Endothelial cell of hepatic sinusoid (primary cell): ENCODE measurements around the gene PLEKHH2.

Experiments
- in situ Hi-C: cut with HindIII; loops from 2 replicates; pipeline ENCODE4 v1.10.0; 2017; ENCODE audit warnings: low sequenced_read_pairs

The PLEKHH2 gene

GRCh38 chr2:43637030-43637803, at the start of gene PLEKHH2:
Gene PLEKHH2, plus strand, starts transcription at chr2:43637260. Its CDS starts 7,414 bp downstream, at chr2:43644674.
- in situ Hi-C loops = no loop called here

- in situ Hi-C loops = no loop called here
Measured at GRCh38 chr2:43592443-43592842, 44.6 kb upstream of the PLEKHH2 start.

- in situ Hi-C loops = no loop called here
Measured at GRCh38 chr2:43593254-43593653, 43.8 kb upstream of the PLEKHH2 start.

- in situ Hi-C loops = no loop called here
Measured at GRCh38 chr2:43594875-43595274, 42.2 kb upstream of the PLEKHH2 start.

GRCh38 chr2:43595603-43596412, 41.3 kb upstream of the PLEKHH2 start, which contains the start of gene THADA:
Gene THADA, minus strand, starts transcription at chr2:43596038. Its CDS starts 3,646 bp downstream, at chr2:43592392.
- in situ Hi-C loops = no loop called here

GRCh38 chr2:43600596-43600995, 36.5 kb upstream of the PLEKHH2 start:
- in situ Hi-C loops = loop anchor here (25.0 kb wide), 1 partner anchor 112 kb away; no protein-coding TSS in a partner anchor

GRCh38 chr2:43604674-43605073, 32.4 kb upstream of the PLEKHH2 start:
- in situ Hi-C loops = loop anchor here (25.0 kb wide), 1 partner anchor 108 kb away; no protein-coding TSS in a partner anchor

- in situ Hi-C loops = loop anchor here (25.0 kb wide), 1 partner anchor 107 kb away; no protein-coding TSS in a partner anchor
Measured at GRCh38 chr2:43605079-43605655, 31.9 kb upstream of the PLEKHH2 start.

- in situ Hi-C loops = loop anchor here (25.0 kb wide), 1 partner anchor 106 kb away; no protein-coding TSS in a partner anchor
Measured at GRCh38 chr2:43605851-43606250, 31.2 kb upstream of the PLEKHH2 start.

- in situ Hi-C loops = loop anchor here (25.0 kb wide), 1 partner anchor 103 kb away; no protein-coding TSS in a partner anchor
Measured at GRCh38 chr2:43609290-43609918, 27.7 kb upstream of the PLEKHH2 start.

GRCh38 chr2:43610361-43610760, 26.7 kb upstream of the PLEKHH2 start:
- in situ Hi-C loops = loop anchor here (25.0 kb wide), 1 partner anchor 102 kb away; no protein-coding TSS in a partner anchor

GRCh38 chr2:43611987-43612894, 24.8 kb upstream of the PLEKHH2 start:
- in situ Hi-C loops = loop anchor here (25.0 kb wide), 1 partner anchor 100 kb away; no protein-coding TSS in a partner anchor

GRCh38 chr2:43612944-43613343, 24.1 kb upstream of the PLEKHH2 start:
- in situ Hi-C loops = loop anchor here (25.0 kb wide), 1 partner anchor 99 kb away; no protein-coding TSS in a partner anchor

GRCh38 chr2:43616967-43617680, 19.9 kb upstream of the PLEKHH2 start:
- in situ Hi-C loops = loop anchor here (25.0 kb wide), 1 partner anchor 95 kb away; no protein-coding TSS in a partner anchor

GRCh38 chr2:43619511-43619910, 17.5 kb upstream of the PLEKHH2 start:
- in situ Hi-C loops = loop anchor here (25.0 kb wide), 1 partner anchor 93 kb away; no protein-coding TSS in a partner anchor

GRCh38 chr2:43622931-43623451, 14.1 kb upstream of the PLEKHH2 start:
- in situ Hi-C loops = loop anchor here (25.0 kb wide), 1 partner anchor 89 kb away; no protein-coding TSS in a partner anchor

- in situ Hi-C loops = no loop called here
Measured at GRCh38 chr2:43631618-43632317, 5.3 kb upstream of the PLEKHH2 start.
